ENCODE results near the gene CBFB. TPM values are rescaled to one million over a fixed set of nuclear protein-coding genes. Genes with fewer than 3 reads are reported as not detected.

Gene CBFB
- total RNA-seq, 2 experiments from 2014 or later: 111 to 114 TPM

DNA sequence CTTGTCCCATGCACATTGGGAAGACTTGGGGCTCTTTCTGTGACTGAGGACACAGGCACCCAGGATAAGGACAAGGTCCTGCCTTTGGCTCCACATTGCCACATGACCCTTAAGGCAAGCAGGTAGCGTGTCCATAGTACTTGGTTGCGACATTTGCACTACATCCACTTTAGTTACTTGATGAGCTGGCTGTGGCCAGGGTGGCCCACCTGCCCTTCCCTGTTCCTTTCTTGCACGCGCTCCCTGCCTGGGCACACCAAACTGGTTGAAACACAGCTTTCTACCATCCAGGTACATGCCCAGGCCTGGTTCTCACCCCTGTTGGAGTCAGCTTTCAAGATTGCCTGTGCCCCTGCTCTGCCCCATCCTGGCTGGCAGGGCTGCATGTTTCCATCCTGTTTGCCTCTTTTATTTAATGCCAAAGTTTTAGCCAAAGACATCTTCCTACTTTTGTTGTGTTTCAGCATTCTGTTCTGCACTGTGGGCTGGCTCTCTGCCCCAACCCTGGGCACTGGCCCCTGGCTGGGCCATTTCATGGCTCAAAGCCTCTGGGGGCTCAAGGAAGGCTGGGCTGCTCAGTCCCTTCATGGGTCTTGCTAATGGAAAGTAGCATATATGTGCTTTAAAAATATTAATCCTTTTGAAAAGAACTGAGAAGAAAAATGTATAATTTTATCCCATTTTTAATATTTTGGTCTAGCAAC lies 118.6 kb downstream of the CBFB start:
- POLR2A ChIA-PET: interaction anchor here (1.2 kb wide), 1 partner anchor 64 kb away, joined by 3 read pairs; no protein-coding TSS in a partner anchor
- peaks cover 51% of the 10 kb centered on the region for H3K36me3 Mint-ChIP-seq (ENCODE audit: low read depth)
- DNase-seq: no peak
- TF ChIP-seq, protein P1, sequence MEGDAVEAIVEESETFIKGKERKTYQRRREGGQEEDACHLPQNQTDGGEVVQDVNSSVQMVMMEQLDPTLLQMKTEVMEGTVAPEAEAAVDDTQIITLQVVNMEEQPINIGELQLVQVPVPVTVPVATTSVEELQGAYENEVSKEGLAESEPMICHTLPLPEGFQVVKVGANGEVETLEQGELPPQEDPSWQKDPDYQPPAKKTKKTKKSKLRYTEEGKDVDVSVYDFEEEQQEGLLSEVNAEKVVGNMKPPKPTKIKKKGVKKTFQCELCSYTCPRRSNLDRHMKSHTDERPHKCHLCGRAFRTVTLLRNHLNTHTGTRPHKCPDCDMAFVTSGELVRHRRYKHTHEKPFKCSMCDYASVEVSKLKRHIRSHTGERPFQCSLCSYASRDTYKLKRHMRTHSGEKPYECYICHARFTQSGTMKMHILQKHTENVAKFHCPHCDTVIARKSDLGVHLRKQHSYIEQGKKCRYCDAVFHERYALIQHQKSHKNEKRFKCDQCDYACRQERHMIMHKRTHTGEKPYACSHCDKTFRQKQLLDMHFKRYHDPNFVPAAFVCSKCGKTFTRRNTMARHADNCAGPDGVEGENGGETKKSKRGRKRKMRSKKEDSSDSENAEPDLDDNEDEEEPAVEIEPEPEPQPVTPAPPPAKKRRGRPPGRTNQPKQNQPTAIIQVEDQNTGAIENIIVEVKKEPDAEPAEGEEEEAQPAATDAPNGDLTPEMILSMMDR (IDR thresholded peaks at IDR 0.05): no peak
- peaks cover 7% of the 10 kb centered on the region for H3K4me1 Mint-ChIP-seq (ENCODE audit: low read depth)
- no peaks in the 10 kb centered on the region for H3K9me3 Mint-ChIP-seq
- intact Hi-C loops (cut with micrococcal nuclease): no loop called here
- H3K27me3 Mint-ChIP-seq: peaks cover 12% of the 10 kb centered on the region
- no peak overlapping the region for H3K27ac Mint-ChIP-seq
- ATAC-seq: no peak
- CTCF ChIA-PET: no interaction called here
- no peak overlapping the region for H3K4me3 Mint-ChIP-seq

DNA sequence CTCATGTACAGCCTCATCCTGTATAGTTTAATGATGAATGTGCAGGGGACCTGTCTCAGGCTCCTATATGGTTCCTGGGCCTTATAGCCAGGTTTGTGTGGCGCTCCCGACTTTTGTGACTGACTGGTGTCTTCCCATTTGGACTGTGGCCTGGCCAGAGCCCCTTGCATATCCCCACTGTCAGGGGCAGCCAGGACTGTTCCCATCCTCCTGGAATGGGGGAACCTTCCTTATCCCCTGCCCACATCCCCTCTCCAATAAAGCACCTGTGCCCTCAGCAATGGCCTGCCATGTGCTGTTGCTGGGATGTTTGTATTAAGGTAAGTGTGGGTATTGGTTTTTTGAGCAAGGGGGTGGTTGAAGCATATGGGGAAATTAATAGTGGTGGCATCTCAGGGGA lies 119.3 kb downstream of the CBFB start:
- ChIA-PET CTCF (no interaction called here), POLR2A (interaction anchor here (1.2 kb wide), 1 partner anchor 65 kb away, joined by 3 read pairs; no protein-coding TSS in a partner anchor)
- Mint-ChIP-seq H3K36me3 (ENCODE audit: low read depth) (peaks cover 49% of the 10 kb centered on the region), H3K9me3 (no peaks in the 10 kb centered on the region), H3K27ac (no peak overlapping the region), H3K4me1 (ENCODE audit: low read depth) (peaks cover 12% of the 10 kb centered on the region), H3K27me3 (peaks cover 19% of the 10 kb centered on the region), H3K4me3 (no peak overlapping the region)
- DNase-seq (no peak), ATAC-seq (no peak)
- intact Hi-C loops (cut with micrococcal nuclease): no loop called here
- TF ChIP-seq, protein P1 (IDR thresholded peaks at IDR 0.05): no peak

DNA sequence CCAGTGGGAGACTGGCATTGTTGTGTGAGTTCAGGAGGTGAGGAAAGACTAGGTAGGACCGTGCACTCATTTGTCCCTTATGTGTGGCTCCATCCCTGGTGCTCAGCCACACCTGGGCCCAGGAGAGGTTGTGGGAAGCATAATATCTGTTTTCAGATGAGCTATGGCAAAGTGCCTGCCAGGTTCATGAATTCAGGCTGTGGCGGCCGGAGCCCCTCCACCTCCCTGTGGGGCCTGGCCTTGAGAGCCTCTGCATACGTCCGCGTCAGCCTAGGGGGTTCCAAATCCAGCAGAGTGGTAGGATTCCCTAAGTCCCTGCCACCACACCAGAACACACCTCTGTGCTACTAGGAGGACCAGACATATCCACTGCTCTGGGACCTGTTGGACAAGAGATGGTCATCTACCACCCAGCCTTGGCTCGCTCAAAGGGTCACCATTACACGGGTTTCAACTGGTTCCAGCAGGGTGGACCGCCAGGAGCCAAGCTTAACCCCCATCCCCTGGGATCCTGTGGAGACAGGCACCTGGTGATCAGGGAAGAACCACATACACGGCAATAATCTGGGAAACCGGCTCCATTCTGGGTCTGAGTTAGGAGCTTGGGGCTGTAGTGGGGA lies 119.8 kb downstream of the CBFB start:
- intact Hi-C loops (cut with micrococcal nuclease): no loop called here
- Mint-ChIP-seq H3K9me3 (no peaks in the 10 kb centered on the region), H3K27ac (no peak overlapping the region), H3K4me3 (no peak overlapping the region), H3K4me1 (ENCODE audit: low read depth) (peaks cover 15% of the 10 kb centered on the region), H3K27me3 (peaks cover 19% of the 10 kb centered on the region), H3K36me3 (ENCODE audit: low read depth) (peaks cover 46% of the 10 kb centered on the region)
- DNase-seq (no peak), ATAC-seq (no peak)
- ChIA-PET CTCF (interaction anchor here (0.8 kb wide), 1 partner anchor 10 kb away, joined by 3 read pairs; no protein-coding TSS in a partner anchor), POLR2A (interaction anchor here (0.9 to 1.3 kb wide), 3 partner anchors 9 to 119 kb away, joined by 3 to 4 read pairs (median 3); no protein-coding TSS in a partner anchor)
- TF ChIP-seq, protein P1 (IDR thresholded peaks at IDR 0.05): no peak

DNA sequence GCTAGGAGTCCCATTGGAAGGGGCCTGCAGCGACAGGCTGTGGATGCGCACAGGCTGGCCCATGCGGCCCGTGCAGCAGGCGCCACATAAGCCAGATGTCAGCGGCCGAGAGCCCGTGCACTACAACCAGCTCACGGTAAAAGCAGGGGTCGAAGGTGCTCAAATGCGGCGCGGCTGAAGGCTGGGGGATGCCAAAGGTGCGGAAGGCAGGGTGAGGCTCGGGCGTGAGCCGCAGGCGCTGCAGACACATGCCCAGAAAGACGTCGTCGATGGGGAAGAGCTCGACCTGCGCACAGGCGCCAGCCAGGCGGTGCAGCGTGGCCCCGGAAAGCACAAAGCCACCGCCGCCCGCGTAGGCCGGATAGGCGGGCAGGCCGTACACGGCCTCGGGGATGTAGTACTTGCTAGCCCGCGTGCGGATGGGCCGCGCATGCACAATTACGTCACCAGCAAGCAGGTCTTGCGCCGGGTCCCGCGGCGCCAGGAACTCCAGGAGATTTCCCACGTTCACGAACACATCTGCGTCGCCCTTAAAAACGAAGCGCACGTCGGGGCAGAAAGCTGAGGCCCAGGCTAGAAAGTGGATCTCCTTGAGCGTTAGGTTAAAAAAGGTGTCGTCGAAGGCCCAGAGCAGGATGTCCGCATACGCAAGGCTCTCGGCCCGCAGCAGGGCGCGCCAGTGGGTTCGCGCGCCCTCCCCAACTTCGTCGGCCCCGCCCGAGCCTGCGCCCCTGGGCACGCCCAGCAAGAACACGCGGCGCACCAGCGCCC lies 120.5 kb downstream of the CBFB start:
- POLR2A ChIA-PET: interaction anchor here (0.9 to 1.3 kb wide), 3 partner anchors 8 to 120 kb away, joined by 3 to 4 read pairs (median 3); no protein-coding TSS in a partner anchor
- CTCF ChIA-PET: interaction anchor here (0.8 to 2.6 kb wide), 2 partner anchors 11 to 195 kb away, joined by 3 to 8 read pairs; no protein-coding TSS in a partner anchor
- Mint-ChIP-seq H3K27me3 (peaks cover 19% of the 10 kb centered on the region), H3K27ac (no peak overlapping the region), H3K36me3 (ENCODE audit: low read depth) (peaks cover 41% of the 10 kb centered on the region), H3K4me1 (ENCODE audit: low read depth) (peaks cover 15% of the 10 kb centered on the region), H3K4me3 (no peak overlapping the region), H3K9me3 (no peaks in the 10 kb centered on the region)
- intact Hi-C loops (cut with micrococcal nuclease): no loop called here
- DNase-seq (no peak), ATAC-seq (peak; percentile 3)
- TF ChIP-seq, protein P1 (IDR thresholded peaks at IDR 0.05): no peak

Measured in activated CD8-positive, alpha-beta T cell treated with anti-CD3 and anti-CD28 coated beads for 36 hours (primary cell).